Spleen (tissue), 11 donors: Measurements from ENCODE around the gene LRRC7. TPM values are rescaled to one million over a fixed set of nuclear protein-coding genes. Genes with fewer than 3 reads are reported as not detected.

Experiments used
- DNase-seq: peaks from one replicate; pipeline ENCODE4 v3.0.0-alpha.2; 2020
- H3K27ac ChIP-seq, 8 donors: fragments of 200-600 bp; sonication (generic) in 7 of 8; 1 replicate in 4 of 8; 2 replicates in 4 of 8; pipeline versions ENCODE4 v1.5.0 to v1.8.0; 2016 to 2021; ENCODE audit warnings: inconsistent platforms in 4 of 8, mild to moderate bottlenecking in 4 of 8, moderate library complexity in 1 of 8
- H3K27me3 ChIP-seq, 7 donors: fragments of 200-600 bp; sonication (generic) in 6 of 7; replicated peaks in 1 of 7; 1 replicate in 4 of 7; 2 replicates in 3 of 7; pipeline versions ENCODE4 v1.5.0 to v1.8.0; 2016 to 2021; ENCODE audit warnings: inconsistent platforms in 3 of 7, mild to moderate bottlenecking in 1 of 7
- H3K36me3 ChIP-seq, 6 donors: fragments of 200-600 bp; sonication (generic) in 5 of 6; 1 replicate in 4 of 6; 2 replicates in 2 of 6; pipeline versions ENCODE4 v1.5.0 to v1.8.0; 2016 to 2021; ENCODE audit warnings: inconsistent platforms in 2 of 6
- H3K4me1 ChIP-seq, 6 donors: fragments of 200-600 bp; sonication (generic) in 5 of 6; 1 replicate in 3 of 6; 2 replicates in 3 of 6; pipeline versions ENCODE4 v1.5.0 to v1.8.0; 2016 to 2021; ENCODE audit warnings: inconsistent platforms in 3 of 6
- H3K4me3 ChIP-seq, 8 donors: fragments of 200-600 bp; sonication (generic) in 7 of 8; 1 replicate in 4 of 8; 2 replicates in 4 of 8; pipeline versions ENCODE4 v1.5.0 to v1.8.0; 2016 to 2021; ENCODE audit warnings: inconsistent platforms in 4 of 8, mild to moderate bottlenecking in 4 of 8, moderate library complexity in 2 of 8
- H3K9me3 ChIP-seq, 8 donors: fragments of 200-600 bp; sonication (generic) in 7 of 8; 1 replicate in 4 of 8; 2 replicates in 4 of 8; pipeline versions ENCODE4 v1.5.0 to v1.8.0; 2016 to 2021; ENCODE audit warnings: inconsistent platforms in 4 of 8
- CTCF ChIP-seq, 11 experiments: fragments of 200-600 bp in 7 of 11; fragments of 450-650 bp in 4 of 11; sonication (generic) in 4 of 11; IDR thresholded peaks in 8 of 11; conservative IDR thresholded peaks in 3 of 11; 1 replicate in 7 of 11; 2 replicates in 4 of 11; pipeline versions ENCODE4 v1.4.0 to v1.8.0; 2016 to 2021; ENCODE audit warnings: antibody characterized with exemption in 11 of 11, inconsistent platforms in 4 of 11, mild to moderate bottlenecking in 1 of 11
- POLR2A ChIP-seq, 3 donors: fragments of 450-650 bp; IDR thresholded peaks; one replicate each; pipeline ENCODE4 v1.5.1; 2017; ENCODE audit warnings: antibody characterized with exemption in 3 of 3, mild to moderate bottlenecking in 1 of 3
- POLR2AphosphoS5 ChIP-seq, 3 donors: sonication (generic); formaldehyde crosslinking; IDR thresholded peaks; one replicate each; pipeline ENCODE4 v1.5.1; 2017; ENCODE audit warnings: antibody characterized with exemption in 3 of 3
- WGBS, 5 donors: extraction: QIAGEN DNeasy Blood & Tissue Kit in 3 of 5; methylation state at CpG; one replicate each; pipeline versions ENCODE4 v1.1.5 to v1.1.7; 2013 to 2018; 5-methylcytosine and 5-hydroxymethylcytosine counted together
- intact Hi-C: fragments of 100-400 bp; cut with DNase I; formaldehyde crosslinking; loops from one replicate; pipeline ENCODE4 v1.15.0; 2023; ENCODE audit warnings: low total_unique reads
- polyA plus RNA-seq, 3 donors: library from polyadenylated mRNA; stranded (reverse); fragments of 200-250 nt; gene quantifications; one replicate each; pipeline ENCODE4 v1.2.1, GENCODE V29; 2013
- total RNA-seq, 7 donors: library from RNA; depleted of rRNA in 3 of 7; stranded (reverse); fragments of >200 nt in 3 of 7; fragmentation: NEBNext Ultra II Directional in 4 of 7; extraction: Animal tissue kit (Norgen Biotek cat#: 25700) in 4 of 7; gene quantifications; one replicate each; pipeline versions ENCODE4 v1.1.0 to v1.2.1, GENCODE V29; 2016 to 2021
- donor health status: healthy with polysubstance abuse.
- donor health status: DM: no; HTN: no; CAD: no; lungs with moderate emphysema.
- donor health status: DM: no; HTN: no; CAD: no.
- donor health status: Bipolar disorder and iron deficiency.
- donor health status: healthy.
- donor health status: DM: no; HTN: no; CAD: no.
- donor health status: DM: yes; HTN: yes; CAD: no.

LRRC7 gene
- total and polyA plus RNA-seq, 10 donors, result 0.02 to 0.63 (median 0.13) TPM; not detected in 4

DNA sequence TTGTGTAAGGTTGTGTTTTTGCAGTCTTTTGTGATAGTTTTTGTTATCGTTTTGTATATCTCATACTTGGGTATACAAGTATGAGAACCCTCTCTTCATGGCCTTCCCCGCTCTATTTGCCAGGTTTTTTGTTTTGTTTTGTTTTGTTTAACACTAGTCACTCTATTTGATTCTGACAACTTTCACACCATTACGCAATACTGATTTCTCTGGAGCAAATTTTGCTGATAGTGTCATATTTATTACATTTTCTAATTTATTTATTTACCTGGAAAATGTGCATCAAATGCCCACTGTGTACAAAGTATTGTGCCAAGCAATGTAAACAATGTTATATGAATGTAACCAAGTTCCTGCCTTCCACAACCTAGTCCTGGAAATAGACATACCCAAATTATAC is 547.6 kb downstream of the LRRC7 start:
- no peaks in the 10 kb centered on the region for H3K4me1 ChIP-seq
- 89 to 96% (median 91%) methylated on average over 3 of the region's 3 CpGs for WGBS, 5 donors
- no peaks in the 10 kb centered on the region for H3K36me3 ChIP-seq
- DNase-seq, result no peak
- no peaks in the 10 kb centered on the region for H3K9me3 ChIP-seq
- intact Hi-C loops, result no loop called here
- H3K27me3 ChIP-seq, result peaks cover 0 to 6% (median 0%) of the 10 kb centered on the region in 7 donors
- no peak overlapping the region for H3K27ac ChIP-seq
- no peak overlapping the region for H3K4me3 ChIP-seq
- TF ChIP-seq CTCF (IDR thresholded peaks at IDR 0.05 in 8 of 11, conservative IDR thresholded peaks at IDR 0.05 in 3 of 11) (no peak), POLR2AphosphoS5 (IDR thresholded peaks at IDR 0.05) (no peak), POLR2A (IDR thresholded peaks at IDR 0.05) (no peak)

DNA sequence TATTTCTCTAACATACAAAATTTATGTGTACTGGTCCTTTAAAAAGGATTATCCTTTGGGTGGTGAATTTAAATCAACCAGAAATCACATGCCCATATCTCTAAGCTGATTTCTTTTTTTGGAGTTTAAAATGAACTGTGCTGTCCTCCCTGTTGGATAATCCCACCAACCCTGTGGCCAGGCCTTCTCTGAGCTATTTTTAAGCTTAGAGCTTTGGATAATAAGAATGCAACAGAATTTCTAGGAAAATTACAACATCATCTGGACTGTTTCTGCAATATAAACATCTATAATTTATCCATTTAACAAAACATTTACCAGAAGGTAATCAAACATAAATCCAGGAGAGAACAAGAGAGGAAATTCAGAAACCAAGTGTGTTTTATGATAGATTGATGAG is 549.3 kb downstream of the LRRC7 start:
- intact Hi-C loops, result no loop called here
- Histone ChIP-seq H3K27me3 (peaks cover 0 to 6% (median 0%) of the 10 kb centered on the region in 7 donors), H3K27ac (no peak overlapping the region), H3K36me3 (no peaks in the 10 kb centered on the region), H3K4me3 (no peak overlapping the region), H3K4me1 (no peaks in the 10 kb centered on the region), H3K9me3 (no peaks in the 10 kb centered on the region)
- TF ChIP-seq POLR2AphosphoS5 (IDR thresholded peaks at IDR 0.05) (no peak), POLR2A (IDR thresholded peaks at IDR 0.05) (no peak), CTCF (IDR thresholded peaks at IDR 0.05 in 8 of 11, conservative IDR thresholded peaks at IDR 0.05 in 3 of 11) (no peak)
- no peak for DNase-seq

DNA sequence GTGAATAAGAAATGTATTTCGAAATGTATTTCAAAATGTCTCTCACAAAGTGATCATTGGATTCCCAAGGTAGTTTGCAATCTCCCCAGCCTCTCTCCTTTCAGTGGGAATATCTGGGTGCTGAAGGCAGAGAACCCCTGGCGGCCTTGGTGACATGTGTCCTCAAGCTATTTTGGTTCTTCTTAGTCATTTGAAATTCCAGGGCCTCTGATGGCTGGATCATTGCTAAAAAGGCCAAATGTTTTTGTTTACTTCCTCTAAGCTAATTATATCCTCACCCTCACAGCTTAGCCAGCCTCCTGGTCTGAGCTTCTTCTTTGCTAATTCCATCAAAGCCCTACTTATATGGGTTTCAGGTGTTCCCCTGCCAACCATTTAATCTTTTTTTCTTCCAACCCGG is 566.4 kb downstream of the LRRC7 start:
- Histone ChIP-seq H3K4me3 (no peak overlapping the region), H3K27ac (no peak overlapping the region), H3K27me3 (peaks cover 0 to 4% (median 0%) of the 10 kb centered on the region in 7 donors), H3K9me3 (no peaks in the 10 kb centered on the region), H3K4me1 (peaks cover 0 to 7% (median 3%) of the 10 kb centered on the region in 6 donors), H3K36me3 (no peaks in the 10 kb centered on the region)
- WGBS, 5 donors, result 70 to 87% (median 79%) methylated on average over 3 of the region's 3 CpGs
- intact Hi-C loops, result no loop called here
- no peak for DNase-seq
- TF ChIP-seq POLR2A (IDR thresholded peaks at IDR 0.05), result no peak
- no peak for TF ChIP-seq POLR2AphosphoS5 (IDR thresholded peaks at IDR 0.05)
- no peak for TF ChIP-seq CTCF (IDR thresholded peaks at IDR 0.05 in 8 of 11, conservative IDR thresholded peaks at IDR 0.05 in 3 of 11)

DNA sequence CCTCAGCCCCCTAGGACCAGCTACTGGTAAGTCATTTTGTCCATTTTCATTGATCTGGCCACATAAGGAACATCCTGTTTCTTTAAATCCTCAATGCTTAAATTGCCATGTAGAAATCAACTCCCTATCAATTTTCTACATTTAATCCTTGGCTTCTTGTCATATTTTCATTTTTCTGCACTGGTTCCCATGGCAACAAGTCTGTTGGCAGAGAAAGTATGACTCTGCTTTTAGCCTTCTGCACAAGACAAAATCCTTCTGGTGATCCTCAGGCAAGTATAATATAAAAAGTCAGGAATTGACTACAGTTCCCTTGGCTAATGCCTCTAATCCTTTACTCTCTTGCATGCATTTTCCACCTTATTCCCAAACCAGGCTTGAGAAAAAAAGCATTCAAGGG is 572.6 kb downstream of the LRRC7 start:
- DNase-seq, result no peak
- H3K9me3 ChIP-seq, result no peaks in the 10 kb centered on the region
- H3K36me3 ChIP-seq, result peaks cover 0 to 17% (median 1%) of the 10 kb centered on the region in 6 donors
- no peaks in the 10 kb centered on the region for H3K27me3 ChIP-seq
- no peak for TF ChIP-seq POLR2A (IDR thresholded peaks at IDR 0.05)
- TF ChIP-seq POLR2AphosphoS5 (IDR thresholded peaks at IDR 0.05), result no peak
- TF ChIP-seq CTCF (IDR thresholded peaks at IDR 0.05 in 8 of 11, conservative IDR thresholded peaks at IDR 0.05 in 3 of 11), result no peak
- no peak overlapping the region for H3K4me3 ChIP-seq
- H3K27ac ChIP-seq, result peak overlapping the region in 4 of 8 donors; percentile 7 to 48 (median 42)
- H3K4me1 ChIP-seq, result peaks cover 0 to 5% (median 0%) of the 10 kb centered on the region in 6 donors
- intact Hi-C loops, result no loop called here
